ENCODE measurements around the gene INAFM1. TPM values are rescaled to one million over a fixed set of nuclear protein-coding genes. Genes with fewer than 3 reads are reported as not detected.

Gene INAFM1
- total and polyA plus RNA-seq, 9 of the 15 experiments (the other 6 are each of a cell fraction or from before 2014, with no cell fraction given) = 0.71 to 30.9 (median 3.1) TPM

DNA sequence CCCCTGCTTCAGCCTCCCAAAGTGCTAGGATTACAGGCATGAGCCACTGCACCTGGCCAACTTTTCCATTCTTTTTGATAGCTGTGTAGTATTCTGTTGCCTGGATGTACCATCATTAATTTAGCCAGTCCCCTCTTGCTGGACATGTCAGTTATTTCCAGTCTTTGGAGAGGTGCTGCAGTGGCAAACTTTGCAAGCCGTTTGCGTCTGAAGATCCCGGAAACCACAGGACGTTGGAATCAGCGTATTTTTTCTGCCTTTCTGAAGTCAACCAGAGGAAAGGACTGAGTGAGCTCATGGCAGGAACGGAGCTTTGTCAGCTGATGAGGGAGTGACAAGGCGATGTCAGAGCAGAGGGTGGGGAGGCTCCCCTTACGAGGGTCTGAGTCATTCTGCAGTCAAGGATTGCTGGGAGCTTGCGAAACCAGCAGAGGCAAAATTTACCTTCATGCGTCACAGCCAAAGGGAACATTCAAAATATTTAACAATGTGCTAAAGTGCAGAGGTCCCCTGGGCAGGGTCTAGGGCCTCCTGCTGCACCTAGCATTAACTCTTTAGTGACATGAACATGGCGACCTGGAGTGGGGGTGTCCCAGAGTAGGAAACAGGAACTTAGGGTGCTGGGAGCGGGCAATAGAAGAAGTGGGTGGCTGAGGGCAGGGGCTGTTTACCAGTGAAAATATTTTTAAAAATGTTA is 40.6 kb downstream of the INAFM1 start (continued):
- TF ChIP-seq, protein P1, sequence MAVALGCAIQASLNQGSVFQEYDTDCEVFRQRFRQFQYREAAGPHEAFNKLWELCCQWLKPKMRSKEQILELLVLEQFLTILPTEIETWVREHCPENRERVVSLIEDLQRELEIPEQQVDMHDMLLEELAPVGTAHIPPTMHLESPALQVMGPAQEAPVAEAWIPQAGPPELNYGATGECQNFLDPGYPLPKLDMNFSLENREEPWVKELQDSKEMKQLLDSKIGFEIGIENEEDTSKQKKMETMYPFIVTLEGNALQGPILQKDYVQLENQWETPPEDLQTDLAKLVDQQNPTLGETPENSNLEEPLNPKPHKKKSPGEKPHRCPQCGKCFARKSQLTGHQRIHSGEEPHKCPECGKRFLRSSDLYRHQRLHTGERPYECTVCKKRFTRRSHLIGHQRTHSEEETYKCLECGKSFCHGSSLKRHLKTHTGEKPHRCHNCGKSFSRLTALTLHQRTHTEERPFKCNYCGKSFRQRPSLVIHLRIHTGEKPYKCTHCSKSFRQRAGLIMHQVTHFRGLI (CRISPR knock-in tag; IDR thresholded peaks at IDR 0.05) = no peak
- TF ChIP-seq CREB3L1 (IDR thresholded peaks at IDR 0.05; ENCODE audit: borderline replicate concordance, low read depth) = no peak; the same call in 1 of the 2 replicates
- TF ChIP-seq CHD1 (IDR thresholded peaks at IDR 0.05; ENCODE audit: low read length) = no peak
- no peak for TF ChIP-seq ELF4 (CRISPR knock-in tag; IDR thresholded peaks at IDR 0.05)
- no peak for TF ChIP-seq KLF10 (CRISPR knock-in tag; IDR thresholded peaks at IDR 0.05)
- peak; percentile 44; the same call in 1 of the 2 replicates for TF ChIP-seq ZNF592 (IDR thresholded peaks at IDR 0.05)
- no peak for TF ChIP-seq PTRF (tag; IDR thresholded peaks at IDR 0.05)
- TF ChIP-seq HMG20B (CRISPR knock-in tag; IDR thresholded peaks at IDR 0.05) = no peak
- TF ChIP-seq ZNF165 (CRISPR knock-in tag; IDR thresholded peaks at IDR 0.05; ENCODE audit: borderline replicate concordance) = no peak
- TF ChIP-seq RFX7 (CRISPR knock-in tag; IDR thresholded peaks at IDR 0.05) = no peak
- no peak for TF ChIP-seq PML (IDR thresholded peaks at IDR 0.05; ENCODE audit: low read length)
- TF ChIP-seq CREB1 (IDR thresholded peaks at IDR 0.05) = peak; percentile 89
- TF ChIP-seq CREB1 (CRISPR knock-in tag; IDR thresholded peaks at IDR 0.05) = peak; percentile 83
- TF ChIP-seq, protein P2, sequence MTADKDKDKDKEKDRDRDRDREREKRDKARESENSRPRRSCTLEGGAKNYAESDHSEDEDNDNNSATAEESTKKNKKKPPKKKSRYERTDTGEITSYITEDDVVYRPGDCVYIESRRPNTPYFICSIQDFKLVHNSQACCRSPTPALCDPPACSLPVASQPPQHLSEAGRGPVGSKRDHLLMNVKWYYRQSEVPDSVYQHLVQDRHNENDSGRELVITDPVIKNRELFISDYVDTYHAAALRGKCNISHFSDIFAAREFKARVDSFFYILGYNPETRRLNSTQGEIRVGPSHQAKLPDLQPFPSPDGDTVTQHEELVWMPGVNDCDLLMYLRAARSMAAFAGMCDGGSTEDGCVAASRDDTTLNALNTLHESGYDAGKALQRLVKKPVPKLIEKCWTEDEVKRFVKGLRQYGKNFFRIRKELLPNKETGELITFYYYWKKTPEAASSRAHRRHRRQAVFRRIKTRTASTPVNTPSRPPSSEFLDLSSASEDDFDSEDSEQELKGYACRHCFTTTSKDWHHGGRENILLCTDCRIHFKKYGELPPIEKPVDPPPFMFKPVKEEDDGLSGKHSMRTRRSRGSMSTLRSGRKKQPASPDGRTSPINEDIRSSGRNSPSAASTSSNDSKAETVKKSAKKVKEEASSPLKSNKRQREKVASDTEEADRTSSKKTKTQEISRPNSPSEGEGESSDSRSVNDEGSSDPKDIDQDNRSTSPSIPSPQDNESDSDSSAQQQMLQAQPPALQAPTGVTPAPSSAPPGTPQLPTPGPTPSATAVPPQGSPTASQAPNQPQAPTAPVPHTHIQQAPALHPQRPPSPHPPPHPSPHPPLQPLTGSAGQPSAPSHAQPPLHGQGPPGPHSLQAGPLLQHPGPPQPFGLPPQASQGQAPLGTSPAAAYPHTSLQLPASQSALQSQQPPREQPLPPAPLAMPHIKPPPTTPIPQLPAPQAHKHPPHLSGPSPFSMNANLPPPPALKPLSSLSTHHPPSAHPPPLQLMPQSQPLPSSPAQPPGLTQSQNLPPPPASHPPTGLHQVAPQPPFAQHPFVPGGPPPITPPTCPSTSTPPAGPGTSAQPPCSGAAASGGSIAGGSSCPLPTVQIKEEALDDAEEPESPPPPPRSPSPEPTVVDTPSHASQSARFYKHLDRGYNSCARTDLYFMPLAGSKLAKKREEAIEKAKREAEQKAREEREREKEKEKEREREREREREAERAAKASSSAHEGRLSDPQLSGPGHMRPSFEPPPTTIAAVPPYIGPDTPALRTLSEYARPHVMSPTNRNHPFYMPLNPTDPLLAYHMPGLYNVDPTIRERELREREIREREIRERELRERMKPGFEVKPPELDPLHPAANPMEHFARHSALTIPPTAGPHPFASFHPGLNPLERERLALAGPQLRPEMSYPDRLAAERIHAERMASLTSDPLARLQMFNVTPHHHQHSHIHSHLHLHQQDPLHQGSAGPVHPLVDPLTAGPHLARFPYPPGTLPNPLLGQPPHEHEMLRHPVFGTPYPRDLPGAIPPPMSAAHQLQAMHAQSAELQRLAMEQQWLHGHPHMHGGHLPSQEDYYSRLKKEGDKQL (CRISPR knock-in tag; IDR thresholded peaks at IDR 0.05; ENCODE audit: borderline replicate concordance) = no peak
- no peak for TF ChIP-seq HMGN3 (IDR thresholded peaks at IDR 0.05; ENCODE audit: borderline replicate concordance, extremely low read depth, insufficient read length, low read depth, low read length)

Measured in K562 (cell line).